ENCODE data around the gene MADCAM1.

MADCAM1 gene

DNA sequence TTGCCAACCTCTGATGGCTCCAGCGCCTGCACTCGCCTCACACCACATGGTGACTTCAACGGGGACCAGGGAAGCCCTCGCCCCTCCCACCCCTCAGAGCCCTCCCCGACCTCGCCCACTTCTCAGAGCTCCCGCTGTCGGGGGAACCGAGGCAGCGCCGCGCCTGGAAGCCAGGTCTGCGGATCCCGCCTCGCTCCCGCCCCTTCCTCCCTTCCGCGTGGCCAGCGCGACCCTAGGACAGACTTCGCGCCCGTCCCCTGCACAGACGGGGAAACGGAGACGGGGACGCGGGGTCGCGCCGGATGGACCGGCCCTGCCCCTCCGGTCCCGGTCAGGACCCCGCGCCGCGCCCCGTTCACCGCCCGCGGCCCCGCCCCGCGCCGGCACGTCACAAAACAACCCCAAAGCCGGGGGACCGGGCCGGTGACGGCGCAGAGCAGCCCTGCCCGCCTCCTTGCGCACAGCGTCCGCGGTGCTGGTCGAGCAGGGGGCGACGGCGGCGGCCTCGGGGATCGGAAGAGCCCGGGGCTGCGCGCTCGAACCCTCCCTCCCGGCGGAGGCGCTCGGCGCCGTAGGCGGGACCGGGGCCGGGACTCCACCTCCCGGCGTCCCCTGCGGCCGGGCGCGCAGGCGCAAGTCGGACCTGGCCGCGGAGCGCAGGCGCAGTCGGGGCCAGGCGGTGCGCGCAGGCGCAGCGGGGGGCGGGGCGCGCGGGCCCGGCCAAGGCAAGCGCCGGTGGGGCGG, 34.9 kb downstream of the MADCAM1 start:
- under 1% methylated on average over 103 of the region's 103 CpGs for WGBS
- Histone ChIP-seq H3K27me3 (ENCODE audit: insufficient read depth, low read length) (peaks cover 2% of the 10 kb centered on the region; the same call in 1 of the 2 replicates), H3K9ac (ENCODE audit: low read depth, low read length) (peak overlapping the region; percentile 94), H3K27ac (ENCODE audit: low read depth, low read length) (peak overlapping the region; percentile 92), H3K4me1 (ENCODE audit: insufficient read depth, low read length) (peaks cover under 1% of the 10 kb centered on the region; the same call in 1 of the 2 replicates), H3K36me3 (ENCODE audit: insufficient read depth, low read length) (peaks cover 14% of the 10 kb centered on the region), H3K9me3 (ENCODE audit: insufficient read depth, low read depth, low read length) (no peaks in the 10 kb centered on the region), H3K4me3 (ENCODE audit: low read length) (peak overlapping the region; percentile 98)

DNA sequence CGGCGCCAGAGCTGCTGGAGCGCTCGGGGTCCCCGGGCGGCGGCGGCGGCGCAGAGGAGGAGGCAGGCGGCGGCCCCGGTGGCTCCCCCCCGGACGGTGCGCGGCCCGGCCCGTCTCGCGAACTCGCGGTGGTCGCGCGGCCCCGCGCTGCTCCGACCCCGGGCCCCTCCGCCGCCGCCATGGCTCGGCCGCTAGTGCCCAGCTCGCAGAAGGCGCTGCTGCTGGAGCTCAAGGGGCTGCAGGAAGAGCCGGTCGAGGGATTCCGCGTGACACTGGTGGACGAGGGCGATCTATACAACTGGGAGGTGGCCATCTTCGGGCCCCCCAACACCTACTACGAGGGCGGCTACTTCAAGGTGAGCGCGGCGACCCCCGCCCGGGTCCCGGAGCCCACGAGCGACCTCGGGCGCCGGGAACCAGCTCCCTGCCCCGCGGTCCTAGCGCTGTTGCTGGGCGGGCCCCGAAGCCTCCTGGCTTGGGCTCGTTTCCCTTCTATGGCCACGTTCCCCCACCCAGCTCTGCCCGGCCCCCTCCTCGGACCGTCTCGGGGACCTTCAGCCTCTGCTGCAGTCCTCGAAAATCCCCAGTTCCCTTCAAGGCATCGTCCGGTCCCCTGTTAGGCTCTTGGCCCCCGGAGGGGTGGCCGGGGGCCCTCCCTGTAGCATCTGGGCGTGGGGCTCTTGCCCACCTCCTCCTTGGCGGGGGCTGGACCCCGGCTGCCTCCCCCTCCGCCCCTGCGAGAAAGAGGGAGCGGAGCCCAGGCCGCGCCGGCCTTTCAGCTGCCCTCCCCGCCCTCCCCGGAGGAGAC, 35.7 kb downstream of the MADCAM1 start, which contains the start of gene CDC34:
Gene CDC34 (plus strand): TSS at position 8 of the 808 bp plus-strand sequence. CDS start 172 bp downstream, at position 180.
- no peaks in the 10 kb centered on the region; the same call in 1 of the 2 replicates for H3K4me1 ChIP-seq (ENCODE audit: insufficient read depth, low read length)
- WGBS, result under 1% methylated on average over 84 of the region's 84 CpGs
- peak within 1 kb of the TSS; percentile 92 for H3K27ac ChIP-seq (ENCODE audit: low read depth, low read length)

DNA sequence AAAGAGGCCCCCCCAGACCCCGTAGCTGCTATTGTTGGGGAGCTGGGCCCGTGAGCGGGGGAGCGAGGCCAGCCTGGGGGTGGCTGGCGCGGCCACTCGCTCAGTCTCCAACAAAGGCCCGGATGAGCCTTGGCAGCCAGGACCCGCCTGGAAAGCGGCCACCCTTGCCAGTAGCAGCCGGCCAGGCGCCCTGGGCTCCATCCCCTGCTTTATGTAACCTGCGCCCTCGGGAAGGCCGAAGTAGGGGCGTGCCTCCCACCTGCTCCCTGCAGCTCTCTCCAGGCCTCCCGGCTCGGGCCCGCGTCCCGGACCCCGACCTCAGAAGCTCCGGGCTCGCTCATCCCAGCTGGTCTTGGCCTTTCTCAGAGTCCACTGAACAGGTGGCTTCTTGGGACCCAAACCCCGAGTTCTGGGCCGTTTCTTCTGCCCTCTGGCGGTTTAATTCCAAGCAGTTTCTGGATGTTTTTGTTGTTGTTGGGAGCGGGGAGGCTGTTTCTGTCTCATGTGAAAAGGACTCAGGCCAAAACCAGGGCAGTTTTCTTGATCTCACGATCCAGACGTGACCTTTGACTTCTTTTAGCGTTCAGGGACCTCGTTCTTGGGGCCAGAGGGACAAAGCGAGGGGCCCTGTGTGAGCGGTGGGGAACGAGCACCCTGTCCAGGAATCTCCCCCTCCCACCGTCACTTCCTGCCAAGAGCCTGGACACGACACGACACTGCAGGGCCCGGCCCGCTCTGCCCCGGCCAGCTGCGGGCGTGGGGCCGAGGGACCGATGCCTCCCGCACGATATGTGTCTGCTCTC, 36.5 kb downstream of the MADCAM1 start:
- peak overlapping the region; percentile 34 for H3K27ac ChIP-seq (ENCODE audit: low read depth, low read length)
- no peaks in the 10 kb centered on the region; the same call in 1 of the 2 replicates for H3K4me1 ChIP-seq (ENCODE audit: insufficient read depth, low read length)
- peak overlapping the region; percentile 98 for H3K4me3 ChIP-seq (ENCODE audit: low read length)
- peaks cover 27% of the 10 kb centered on the region for H3K36me3 ChIP-seq (ENCODE audit: insufficient read depth, low read length)
- H3K27me3 ChIP-seq (ENCODE audit: insufficient read depth, low read length), result no peaks in the 10 kb centered on the region
- H3K9ac ChIP-seq (ENCODE audit: low read depth, low read length), result peak overlapping the region; percentile 94
- 6% methylated on average over 47 of the region's 47 CpGs for WGBS
- no peaks in the 10 kb centered on the region for H3K9me3 ChIP-seq (ENCODE audit: insufficient read depth, low read depth, low read length)

More for the DNA sequence above, 35.7 kb downstream of the MADCAM1 start, which contains the start of gene CDC34:
- peak within 1 kb of the TSS; percentile 94 for H3K9ac ChIP-seq (ENCODE audit: low read depth, low read length)
- peaks cover 22% of the 10 kb centered on the region for H3K36me3 ChIP-seq (ENCODE audit: insufficient read depth, low read length)
- no peaks in the 10 kb centered on the region for H3K9me3 ChIP-seq (ENCODE audit: insufficient read depth, low read depth, low read length)
- H3K27me3 ChIP-seq (ENCODE audit: insufficient read depth, low read length), result no peaks in the 10 kb centered on the region
- peak within 1 kb of the TSS; percentile 98 for H3K4me3 ChIP-seq (ENCODE audit: low read length)

DNA sequence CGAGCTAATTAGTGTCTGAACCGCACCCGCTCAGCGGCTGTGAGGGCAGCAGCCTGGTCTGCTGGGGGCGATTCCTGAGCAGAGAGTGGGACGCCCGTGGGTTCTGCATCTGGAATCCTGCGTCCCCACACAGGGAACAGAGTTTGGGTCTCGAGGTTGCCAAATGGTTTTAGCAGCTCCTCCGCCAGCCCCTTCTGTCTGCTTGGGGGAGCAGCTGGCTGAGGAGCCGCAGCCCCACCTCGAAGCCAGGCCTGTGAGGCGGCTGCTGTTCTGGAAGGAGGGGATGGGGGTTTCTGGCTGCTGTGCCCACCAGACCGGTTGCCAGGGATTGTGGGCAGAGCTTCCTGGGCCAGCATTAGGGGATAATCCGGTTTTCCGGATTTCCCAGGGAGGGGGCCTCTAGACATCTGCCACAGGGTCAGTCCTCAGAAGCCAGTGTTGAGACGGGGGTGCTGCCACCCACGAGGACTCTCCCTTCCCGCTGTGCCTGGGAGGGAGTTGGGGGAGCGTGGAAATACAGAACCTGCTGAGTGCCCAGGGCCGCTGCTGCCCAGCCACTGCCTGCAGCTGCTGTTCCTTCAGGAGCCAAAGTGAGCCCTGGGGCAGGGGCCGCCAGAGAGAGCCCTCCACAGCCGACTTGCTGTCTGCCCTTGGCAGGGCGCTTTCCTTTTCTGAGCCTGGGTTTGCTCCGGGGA, 37.2 kb downstream of the MADCAM1 start:
- H3K9me3 ChIP-seq (ENCODE audit: insufficient read depth, low read depth, low read length), result no peaks in the 10 kb centered on the region
- H3K9ac ChIP-seq (ENCODE audit: low read depth, low read length), result peak overlapping the region; percentile 94
- H3K27me3 ChIP-seq (ENCODE audit: insufficient read depth, low read length), result no peaks in the 10 kb centered on the region
- no peaks in the 10 kb centered on the region; the same call in 1 of the 2 replicates for H3K4me1 ChIP-seq (ENCODE audit: insufficient read depth, low read length)
- H3K4me3 ChIP-seq (ENCODE audit: low read length), result peak overlapping the region; percentile 98
- peaks cover 34% of the 10 kb centered on the region for H3K36me3 ChIP-seq (ENCODE audit: insufficient read depth, low read length)
- WGBS, result 78% methylated on average over 25 of the region's 25 CpGs
- peak overlapping the region; percentile 15; the same call in 1 of the 2 replicates for H3K27ac ChIP-seq (ENCODE audit: low read depth, low read length)

DNA sequence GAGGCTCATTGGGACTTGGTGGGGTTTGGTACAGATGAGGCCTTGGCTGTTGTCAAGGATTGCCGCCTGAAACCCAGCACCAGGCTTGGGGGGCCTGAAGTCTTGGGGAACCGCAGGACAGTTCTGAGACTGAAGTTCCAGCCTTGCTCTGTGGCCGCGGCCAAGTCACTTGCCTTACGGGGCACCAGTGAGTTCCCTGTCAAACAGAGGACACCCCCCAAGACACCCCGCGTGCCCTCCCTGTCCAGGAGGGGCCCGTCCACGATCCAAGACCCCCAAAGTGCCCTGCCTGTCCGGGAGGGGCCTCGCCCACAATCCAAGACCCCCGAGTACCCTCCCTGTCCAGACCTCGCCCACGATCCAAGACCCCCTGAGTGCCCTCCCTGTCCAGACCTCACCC, 37.8 kb downstream of the MADCAM1 start:
- no peak overlapping the region for H3K27ac ChIP-seq (ENCODE audit: low read depth, low read length)
- no peak overlapping the region; the same call in 1 of the 2 replicates for H3K9ac ChIP-seq (ENCODE audit: low read depth, low read length)

DNA sequence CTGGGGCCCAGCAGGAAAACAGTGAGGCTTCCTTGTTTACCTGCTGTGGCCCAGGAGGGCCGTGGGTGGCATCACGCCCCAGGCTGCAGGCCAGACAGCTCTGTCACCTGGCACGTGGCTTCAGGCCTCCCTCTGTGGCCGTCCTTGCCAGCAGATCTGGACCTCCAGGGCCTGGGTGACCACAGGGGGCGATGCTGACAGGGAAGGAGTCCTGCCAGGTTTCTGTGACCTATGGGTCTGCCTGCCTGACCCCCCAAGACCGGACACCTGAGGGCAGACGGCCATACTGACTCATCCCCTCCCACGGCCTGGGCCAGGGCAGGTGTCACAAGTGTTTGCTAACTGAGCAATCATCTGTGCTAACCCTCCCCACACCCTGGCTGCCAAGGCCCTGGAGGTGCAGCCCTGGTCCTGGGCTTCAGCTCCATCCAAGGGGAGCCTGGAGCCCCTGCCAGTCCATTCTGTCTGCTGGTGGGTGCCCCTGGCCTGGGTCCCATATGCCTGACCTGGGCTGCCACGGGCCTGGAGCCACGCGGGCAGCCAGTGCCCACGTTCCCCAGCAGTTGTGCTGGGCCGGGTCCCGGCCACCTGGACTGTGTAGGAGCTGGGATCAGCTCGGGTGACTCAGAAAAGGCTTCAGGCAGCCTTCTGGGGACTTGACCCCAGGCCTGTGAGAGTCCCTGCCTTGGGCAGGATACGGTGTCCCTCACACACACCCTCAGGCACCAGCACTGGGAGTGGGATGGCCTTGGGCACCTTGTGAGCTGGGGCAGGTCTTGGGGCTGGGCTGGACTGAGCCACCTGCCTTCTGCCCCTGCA, 38.9 kb downstream of the MADCAM1 start:
- Histone ChIP-seq H3K4me1 (ENCODE audit: insufficient read depth, low read length) (no peaks in the 10 kb centered on the region; the same call in 1 of the 2 replicates), H3K27me3 (ENCODE audit: insufficient read depth, low read length) (no peaks in the 10 kb centered on the region), H3K27ac (ENCODE audit: low read depth, low read length) (no peak overlapping the region), H3K4me3 (ENCODE audit: low read length) (no peak overlapping the region), H3K9ac (ENCODE audit: low read depth, low read length) (no peak overlapping the region), H3K9me3 (ENCODE audit: insufficient read depth, low read depth, low read length) (no peaks in the 10 kb centered on the region), H3K36me3 (ENCODE audit: insufficient read depth, low read length) (peaks cover 47% of the 10 kb centered on the region)
- 85% methylated on average over 16 of the region's 16 CpGs for WGBS

More for the DNA sequence above, 37.8 kb downstream of the MADCAM1 start:
- Histone ChIP-seq H3K27me3 (ENCODE audit: insufficient read depth, low read length) (no peaks in the 10 kb centered on the region), H3K9me3 (ENCODE audit: insufficient read depth, low read depth, low read length) (no peaks in the 10 kb centered on the region), H3K4me3 (ENCODE audit: low read length) (no peak overlapping the region), H3K4me1 (ENCODE audit: insufficient read depth, low read length) (no peaks in the 10 kb centered on the region; the same call in 1 of the 2 replicates), H3K36me3 (ENCODE audit: insufficient read depth, low read length) (peaks cover 40% of the 10 kb centered on the region)
- WGBS, result 93% methylated on average over 14 of the region's 14 CpGs

DNA sequence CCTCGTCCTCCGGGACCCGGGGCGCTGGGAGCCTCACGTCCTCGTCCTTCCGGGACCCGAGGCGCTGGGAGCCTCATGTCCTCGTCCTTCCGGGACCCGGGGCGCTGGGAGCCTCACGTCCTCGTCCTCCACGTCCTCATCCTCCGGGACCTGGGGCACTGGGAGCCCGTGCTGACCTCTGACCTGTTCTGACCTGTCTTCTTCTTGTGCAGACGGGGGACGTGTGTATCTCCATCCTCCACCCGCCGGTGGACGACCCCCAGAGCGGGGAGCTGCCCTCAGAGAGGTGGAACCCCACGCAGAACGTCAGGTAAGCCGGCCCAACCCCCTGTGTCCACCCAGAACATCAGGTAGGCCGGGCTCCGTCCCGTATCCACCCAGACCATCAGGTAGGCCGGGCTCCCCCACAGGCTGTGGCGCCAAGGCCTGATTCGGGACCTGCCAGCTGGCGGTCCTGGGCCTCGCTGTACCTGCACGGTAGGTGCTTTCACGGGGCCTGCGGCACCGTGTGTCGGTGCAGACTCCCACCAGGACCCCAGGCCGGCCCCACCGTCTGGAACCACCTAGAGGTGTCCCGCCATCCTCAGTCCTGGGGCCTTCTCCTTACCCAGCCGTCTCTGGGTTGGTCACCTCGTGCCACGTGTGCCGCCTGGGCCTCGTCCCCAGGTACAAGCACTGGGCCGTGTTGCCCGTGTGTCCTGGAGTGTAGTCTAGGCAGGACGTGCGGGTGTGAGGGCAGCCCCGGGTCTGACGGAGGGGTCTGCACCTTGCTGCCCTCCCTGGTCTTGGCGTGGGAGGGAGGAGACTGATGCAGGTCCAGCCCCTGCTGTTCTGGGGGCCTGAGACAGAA, 40.0 kb downstream of the MADCAM1 start:
- Histone ChIP-seq H3K9ac (ENCODE audit: low read depth, low read length) (no peak overlapping the region), H3K4me1 (ENCODE audit: insufficient read depth, low read length) (no peaks in the 10 kb centered on the region; the same call in 1 of the 2 replicates), H3K9me3 (ENCODE audit: insufficient read depth, low read depth, low read length) (no peaks in the 10 kb centered on the region), H3K4me3 (ENCODE audit: low read length) (no peak overlapping the region), H3K27ac (ENCODE audit: low read depth, low read length) (no peak overlapping the region), H3K36me3 (ENCODE audit: insufficient read depth, low read length) (peaks cover 52% of the 10 kb centered on the region), H3K27me3 (ENCODE audit: insufficient read depth, low read length) (no peaks in the 10 kb centered on the region)
- WGBS, result 94% methylated on average over 55 of the region's 55 CpGs

DNA sequence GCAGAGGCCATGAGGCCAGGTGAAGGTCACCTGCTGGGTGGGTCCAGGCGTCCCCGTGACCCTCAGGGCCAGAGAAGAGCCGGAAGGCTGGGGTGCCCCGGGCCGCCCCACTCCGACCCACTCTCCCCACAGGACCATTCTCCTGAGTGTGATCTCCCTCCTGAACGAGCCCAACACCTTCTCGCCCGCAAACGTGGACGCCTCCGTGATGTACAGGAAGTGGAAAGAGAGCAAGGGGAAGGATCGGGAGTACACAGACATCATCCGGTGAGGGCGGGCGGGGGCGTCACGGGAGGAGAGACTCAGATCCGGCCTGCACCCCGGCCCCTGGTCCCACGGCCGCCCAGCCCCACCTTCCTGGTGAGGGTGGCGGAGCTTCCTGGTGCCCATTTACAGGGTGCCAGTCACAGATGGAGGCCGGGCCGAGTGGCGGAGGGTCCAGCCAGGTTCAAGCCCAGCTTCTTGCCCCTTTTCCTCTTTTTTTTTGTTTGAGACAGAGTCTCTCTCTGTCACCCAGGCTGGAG, 40.7 kb downstream of the MADCAM1 start:
- Histone ChIP-seq H3K27me3 (ENCODE audit: insufficient read depth, low read length) (no peaks in the 10 kb centered on the region), H3K9me3 (ENCODE audit: insufficient read depth, low read depth, low read length) (no peaks in the 10 kb centered on the region), H3K4me1 (ENCODE audit: insufficient read depth, low read length) (no peaks in the 10 kb centered on the region; the same call in 1 of the 2 replicates), H3K4me3 (ENCODE audit: low read length) (no peak overlapping the region), H3K36me3 (ENCODE audit: insufficient read depth, low read length) (peaks cover 58% of the 10 kb centered on the region), H3K27ac (ENCODE audit: low read depth, low read length) (no peak overlapping the region), H3K9ac (ENCODE audit: low read depth, low read length) (no peak overlapping the region)
- WGBS, result 97% methylated on average over 26 of the region's 26 CpGs

Measured in HUES64 (cell line).